ENCODE measurements around the gene KCNQ2. TPM values are rescaled to one million over a fixed set of nuclear protein-coding genes. Genes with fewer than 3 reads are reported as not detected.

The KCNQ2 gene
- total RNA-seq, 1 experiment from 2014 or later: 0.25 TPM

GRCh38 chr20:63366390-63367365 lies 105.8 kb downstream of the KCNQ2 start:
- Mint-ChIP-seq H3K27me3 (ENCODE audit: insufficient read depth, unreplicated experiment) (peaks cover 4% of the 10 kb centered on the region), H3K4me1 (ENCODE audit: low read depth, unreplicated experiment) (peaks cover 15% of the 10 kb centered on the region), H3K4me3 (ENCODE audit: unreplicated experiment) (no peak overlapping the region), H3K36me3 (ENCODE audit: insufficient read depth, unreplicated experiment) (peaks cover 4% of the 10 kb centered on the region), H3K9me3 (ENCODE audit: unreplicated experiment) (no peaks in the 10 kb centered on the region), H3K27ac (ENCODE audit: unreplicated experiment) (no peak overlapping the region)
- ChIA-PET POLR2A (no interaction called here), CTCF (no interaction called here)
- intact Hi-C loops (cut with micrococcal nuclease; ENCODE audit: unreplicated experiment): no loop called here
- Histone ChIP-seq H3K9me3 (no peaks in the 10 kb centered on the region), H3K4me1 (peaks cover 20% of the 10 kb centered on the region), H3K36me3 (ENCODE audit: control insufficient read depth, insufficient read depth, low read length) (no peaks in the 10 kb centered on the region), H3K27me3 (replicated peaks; ENCODE audit: control insufficient read depth, insufficient read depth, low read length) (no peaks in the 10 kb centered on the region), H3K4me3 (ENCODE audit: low read depth, low read length) (no peak overlapping the region)
- no peak for DNase-seq
- BruUV-seq (replicated peaks): no TSS peak
- TF ChIP-seq, protein P1, sequence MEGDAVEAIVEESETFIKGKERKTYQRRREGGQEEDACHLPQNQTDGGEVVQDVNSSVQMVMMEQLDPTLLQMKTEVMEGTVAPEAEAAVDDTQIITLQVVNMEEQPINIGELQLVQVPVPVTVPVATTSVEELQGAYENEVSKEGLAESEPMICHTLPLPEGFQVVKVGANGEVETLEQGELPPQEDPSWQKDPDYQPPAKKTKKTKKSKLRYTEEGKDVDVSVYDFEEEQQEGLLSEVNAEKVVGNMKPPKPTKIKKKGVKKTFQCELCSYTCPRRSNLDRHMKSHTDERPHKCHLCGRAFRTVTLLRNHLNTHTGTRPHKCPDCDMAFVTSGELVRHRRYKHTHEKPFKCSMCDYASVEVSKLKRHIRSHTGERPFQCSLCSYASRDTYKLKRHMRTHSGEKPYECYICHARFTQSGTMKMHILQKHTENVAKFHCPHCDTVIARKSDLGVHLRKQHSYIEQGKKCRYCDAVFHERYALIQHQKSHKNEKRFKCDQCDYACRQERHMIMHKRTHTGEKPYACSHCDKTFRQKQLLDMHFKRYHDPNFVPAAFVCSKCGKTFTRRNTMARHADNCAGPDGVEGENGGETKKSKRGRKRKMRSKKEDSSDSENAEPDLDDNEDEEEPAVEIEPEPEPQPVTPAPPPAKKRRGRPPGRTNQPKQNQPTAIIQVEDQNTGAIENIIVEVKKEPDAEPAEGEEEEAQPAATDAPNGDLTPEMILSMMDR (IDR thresholded peaks at IDR 0.05; ENCODE audit: insufficient read depth in 1 of 2, low read depth in 1 of 2, low read length in 1 of 2, severe bottlenecking in 1 of 2, unreplicated experiment in 1 of 2): no peak

GRCh38 chr20:63365601-63366389 lies 106.7 kb downstream of the KCNQ2 start:
- Histone ChIP-seq H3K4me3 (ENCODE audit: low read depth, low read length) (no peak overlapping the region), H3K36me3 (ENCODE audit: control insufficient read depth, insufficient read depth, low read length) (no peaks in the 10 kb centered on the region), H3K9me3 (no peaks in the 10 kb centered on the region), H3K27me3 (replicated peaks; ENCODE audit: control insufficient read depth, insufficient read depth, low read length) (no peaks in the 10 kb centered on the region), H3K4me1 (peaks cover 20% of the 10 kb centered on the region)
- intact Hi-C loops (cut with micrococcal nuclease; ENCODE audit: unreplicated experiment): no loop called here
- no peak for DNase-seq
- ChIA-PET CTCF (no interaction called here), POLR2A (no interaction called here)
- Mint-ChIP-seq H3K4me1 (ENCODE audit: low read depth, unreplicated experiment) (peaks cover 15% of the 10 kb centered on the region), H3K9me3 (ENCODE audit: unreplicated experiment) (no peaks in the 10 kb centered on the region), H3K27me3 (ENCODE audit: insufficient read depth, unreplicated experiment) (peaks cover 4% of the 10 kb centered on the region), H3K27ac (ENCODE audit: unreplicated experiment) (no peak overlapping the region), H3K4me3 (ENCODE audit: unreplicated experiment) (no peak overlapping the region), H3K36me3 (ENCODE audit: insufficient read depth, unreplicated experiment) (peaks cover 4% of the 10 kb centered on the region)
- TF ChIP-seq, protein P1 (IDR thresholded peaks at IDR 0.05; ENCODE audit: insufficient read depth in 1 of 2, low read depth in 1 of 2, low read length in 1 of 2, severe bottlenecking in 1 of 2, unreplicated experiment in 1 of 2): no peak
- BruUV-seq (replicated peaks): no TSS peak

DNA sequence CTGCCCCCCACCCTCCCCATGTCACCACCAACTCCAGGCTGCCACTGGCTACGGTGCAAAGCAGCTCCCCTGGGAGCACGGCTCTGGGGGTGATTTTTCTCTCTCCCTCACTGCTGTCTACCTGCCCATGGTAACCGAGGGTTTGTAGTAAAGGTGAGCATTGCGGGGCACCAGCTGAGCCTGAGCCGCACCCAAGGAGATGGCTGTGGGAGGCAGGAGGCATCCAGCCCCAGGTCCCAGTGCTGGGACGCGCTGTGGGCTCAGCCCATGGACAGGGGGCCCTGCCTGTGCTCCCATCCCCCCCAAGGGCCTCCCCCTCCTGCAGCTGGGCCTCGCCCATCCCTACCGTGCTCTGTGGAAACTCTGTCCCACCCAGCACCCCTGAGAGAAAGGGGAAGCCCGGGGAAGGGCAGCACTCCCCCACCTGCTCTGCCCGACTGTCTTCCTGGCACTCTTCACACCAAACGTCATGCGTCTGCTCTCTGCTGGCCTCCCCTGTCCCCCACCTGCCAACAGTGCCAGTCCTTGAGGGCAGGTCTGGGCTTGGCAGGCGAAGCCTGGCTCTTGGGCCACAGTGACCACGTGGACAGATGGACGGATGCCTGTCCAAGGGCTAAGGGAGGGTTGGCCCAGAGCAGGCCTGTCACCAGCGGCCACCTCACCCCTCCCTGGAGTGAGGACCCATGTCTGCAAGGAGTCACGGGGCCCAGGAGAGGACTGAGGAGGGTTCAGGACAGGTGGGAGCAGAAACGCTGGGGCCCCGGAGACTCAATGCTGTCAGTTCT lies 107.5 kb downstream of the KCNQ2 start:
- H3K4me3 Mint-ChIP-seq (ENCODE audit: unreplicated experiment): no peak overlapping the region
- no TSS peak for BruUV-seq (replicated peaks)
- ChIA-PET CTCF (no interaction called here), POLR2A (no interaction called here)
- H3K27me3 Mint-ChIP-seq (ENCODE audit: insufficient read depth, unreplicated experiment): peaks cover 4% of the 10 kb centered on the region
- intact Hi-C loops (cut with micrococcal nuclease; ENCODE audit: unreplicated experiment): no loop called here
- Histone ChIP-seq H3K4me3 (ENCODE audit: low read depth, low read length) (no peak overlapping the region), H3K36me3 (ENCODE audit: control insufficient read depth, insufficient read depth, low read length) (no peaks in the 10 kb centered on the region), H3K27me3 (replicated peaks; ENCODE audit: control insufficient read depth, insufficient read depth, low read length) (no peaks in the 10 kb centered on the region), H3K4me1 (peaks cover 20% of the 10 kb centered on the region), H3K9me3 (no peaks in the 10 kb centered on the region)
- H3K4me1 Mint-ChIP-seq (ENCODE audit: low read depth, unreplicated experiment): peaks cover 15% of the 10 kb centered on the region
- TF ChIP-seq, protein P1 (IDR thresholded peaks at IDR 0.05; ENCODE audit: insufficient read depth in 1 of 2, low read depth in 1 of 2, low read length in 1 of 2, severe bottlenecking in 1 of 2, unreplicated experiment in 1 of 2): no peak
- H3K27ac Mint-ChIP-seq (ENCODE audit: unreplicated experiment): no peak overlapping the region
- DNase-seq: no peak
- no peaks in the 10 kb centered on the region for H3K9me3 Mint-ChIP-seq (ENCODE audit: unreplicated experiment)
- peaks cover 4% of the 10 kb centered on the region for H3K36me3 Mint-ChIP-seq (ENCODE audit: insufficient read depth, unreplicated experiment)

All from Caco-2 (cell line).